K562 (cell line): ENCODE data around the gene TRMT2A.

ENCODE experiments used
- CTCF ChIP-seq, 3 experiments: IDR thresholded peaks in 2 of 3; conservative IDR thresholded peaks in 1 of 3; 2 replicates each; pipeline ENCODE4 v1.5.1; 2011 to 2012; ENCODE audit warnings: low read length in 3 of 3, mild to moderate bottlenecking in 3 of 3, control low read depth in 2 of 3, improper control_type of control experiment in 1 of 3, inconsistent platforms in 1 of 3, low read depth in 1 of 3, mixed read lengths in 1 of 3, moderate library complexity in 1 of 3; ENCODE audit not compliant: insufficient read depth in 2 of 3
- FOXO4 ChIP-seq: fragments of 450-650 bp; formaldehyde crosslinking; IDR thresholded peaks from 2 replicates; pipeline ENCODE4 v1.4.0; 2020; ENCODE audit warnings: mild to moderate bottlenecking, moderate library complexity
- FOXP4 ChIP-seq: sonication (generic); formaldehyde crosslinking; IDR thresholded peaks from 2 replicates; pipeline ENCODE4 v1.8.0; 2022; ENCODE audit warnings: mild to moderate bottlenecking, missing genetic modification reagents, borderline replicate concordance
- JUND ChIP-seq, 2 experiments: IDR thresholded peaks; 2 replicates in 1 of 2; 3 replicates in 1 of 2; pipeline ENCODE4 v1.6.1; 2011; ENCODE audit warnings: borderline replicate concordance in 2 of 2, low read depth in 2 of 2, low read length in 2 of 2, improper control_type of control experiment in 1 of 2, missing biosample characterization in 1 of 2, missing genetic modification characterization in 1 of 2, missing genetic modification reagents in 1 of 2
- PCBP1 ChIP-seq: fragments of 200-400 bp; formaldehyde crosslinking; IDR thresholded peaks from 2 replicates; pipeline ENCODE4 v1.6.1; 2018; ENCODE audit warnings: mild to moderate bottlenecking, low read depth, low read length; ENCODE audit not compliant: poor library complexity, severe bottlenecking
- POLR2A ChIP-seq: fragments of 450-650 bp; conservative IDR thresholded peaks from 2 replicates; pipeline ENCODE4 v1.6.1; 2016
- SMARCC2 ChIP-seq: fragments of 450-650 bp; IDR thresholded peaks from 2 replicates; pipeline ENCODE4 v1.6.1; 2017; ENCODE audit warnings: antibody characterized with exemption, moderate library complexity, mild to moderate bottlenecking, low read depth
- TCF7 ChIP-seq: sonication (generic); IDR thresholded peaks from 2 replicates; pipeline ENCODE4 v1.6.1; 2016; ENCODE audit warnings: antibody characterized with exemption, borderline replicate concordance

GRCh38 chr22:20156042-20156389 lies 39.0 kb upstream of the TRMT2A start:
- no peak for TF ChIP-seq TCF7
- no peak for TF ChIP-seq CTCF (IDR thresholded peaks at IDR 0.05 in 2 of 3, conservative IDR thresholded peaks at IDR 0.05 in 1 of 3; ENCODE audit: insufficient read depth in 2 of 3, low read depth in 1 of 3, low read length in 3 of 3)
- TF ChIP-seq JUND (IDR thresholded peaks at IDR 0.05; ENCODE audit: borderline replicate concordance, low read depth, low read length), result no peak
- TF ChIP-seq JUND (tag; IDR thresholded peaks at IDR 0.05; ENCODE audit: borderline replicate concordance, low read depth, low read length), result no peak
- TF ChIP-seq PCBP1, result no peak
- TF ChIP-seq SMARCC2, result no peak
- TF ChIP-seq FOXP4 (CRISPR knock-in tag), result no peak
- no peak for TF ChIP-seq FOXO4
- TF ChIP-seq POLR2A, result no peak
